Measurements from ENCODE around the gene KIF18B. TPM values are rescaled to one million over a fixed set of nuclear protein-coding genes. Genes with fewer than 3 reads are reported as not detected.

Gene KIF18B
- total RNA-seq, 3 donors from 2014 or later (not counting 1 experiment from before 2014, with no cell fraction given), result 0.53 to 1.3 (median 1.1) TPM

DNA sequence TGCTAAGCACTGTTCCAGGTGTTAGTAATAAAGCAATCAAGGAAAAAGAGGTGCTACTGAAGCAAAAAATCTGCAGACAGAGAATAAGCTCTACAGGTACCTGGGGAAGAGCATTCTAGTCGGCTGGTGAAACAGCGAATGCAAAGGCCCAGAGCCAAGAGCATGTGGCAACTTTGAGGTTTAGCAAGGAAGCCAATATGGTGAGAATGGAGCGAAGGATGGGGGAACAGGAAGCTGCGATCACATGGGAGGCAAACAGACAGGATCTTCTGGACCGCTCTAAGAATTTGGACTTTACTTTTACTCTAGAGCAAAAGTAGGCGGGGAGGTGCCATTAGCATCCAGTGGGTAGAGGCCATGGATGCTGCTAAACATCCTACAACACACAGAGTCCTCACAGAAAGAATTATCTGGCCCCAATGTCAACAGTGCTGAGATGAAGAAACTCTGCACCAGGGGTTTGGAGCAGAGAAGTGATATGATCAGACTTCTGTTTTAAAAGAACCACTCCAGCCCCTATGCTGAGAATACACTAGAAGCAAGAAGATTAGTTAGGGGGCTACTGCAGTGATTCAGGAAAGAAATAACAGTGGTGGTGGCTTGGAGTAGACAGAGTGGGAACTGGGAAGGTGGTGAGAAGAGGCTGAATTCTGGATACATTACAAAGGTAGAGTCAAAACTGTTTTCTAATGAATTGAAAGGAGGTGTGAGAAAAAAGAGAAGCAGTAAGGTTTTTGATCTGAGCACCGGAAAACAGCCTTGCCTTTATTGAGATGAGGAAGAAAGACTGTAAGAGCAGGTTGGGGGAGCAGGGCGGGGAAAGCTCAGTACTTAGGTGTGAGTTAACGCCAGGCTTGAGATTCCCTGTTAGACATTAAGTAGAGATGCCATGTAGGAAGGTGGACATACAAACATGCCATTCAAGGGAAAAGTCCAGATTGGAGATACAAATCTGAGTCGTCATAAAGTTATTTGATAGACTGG, 59.3 kb downstream of the KIF18B start:
- Histone ChIP-seq H3K27ac (ENCODE audit: low read length) (peak overlapping the region; percentile 21), H3K9me3 (ENCODE audit: control insufficient read depth, insufficient read depth, low read length) (no peaks in the 10 kb centered on the region), H3K36me3 (ENCODE audit: control insufficient read depth, insufficient read depth, low read length) (peaks cover 48% of the 10 kb centered on the region), H3K4me3 (ENCODE audit: low read length) (no peak overlapping the region), H3K4me1 (ENCODE audit: control insufficient read depth, insufficient read depth, low read length) (peaks cover 23% of the 10 kb centered on the region), H3K27me3 (ENCODE audit: control insufficient read depth, insufficient read depth, low read length) (no peaks in the 10 kb centered on the region)
- H3K36me3 Mint-ChIP-seq, result peaks cover 14% of the 10 kb centered on the region
- WGBS (ENCODE audit: insufficient coverage), result 26% methylated on average over 10 of the region's 10 CpGs
- ATAC-seq (peak in 2 of 3 donors; percentile 73 to 84), DNase-seq (peak in 1 of 2 donors; percentile 47)
- intact Hi-C loops (cut with micrococcal nuclease), result no loop called here
- no peaks in the 10 kb centered on the region for H3K9me3 Mint-ChIP-seq
- no peaks in the 10 kb centered on the region for H3K27me3 Mint-ChIP-seq (ENCODE audit: low read depth in 2 of 2)
- no peak overlapping the region for H3K4me3 Mint-ChIP-seq
- H3K4me1 Mint-ChIP-seq, result peaks cover 0 to 5% of the 10 kb centered on the region in 2 donors
- TF ChIP-seq, protein P1, sequence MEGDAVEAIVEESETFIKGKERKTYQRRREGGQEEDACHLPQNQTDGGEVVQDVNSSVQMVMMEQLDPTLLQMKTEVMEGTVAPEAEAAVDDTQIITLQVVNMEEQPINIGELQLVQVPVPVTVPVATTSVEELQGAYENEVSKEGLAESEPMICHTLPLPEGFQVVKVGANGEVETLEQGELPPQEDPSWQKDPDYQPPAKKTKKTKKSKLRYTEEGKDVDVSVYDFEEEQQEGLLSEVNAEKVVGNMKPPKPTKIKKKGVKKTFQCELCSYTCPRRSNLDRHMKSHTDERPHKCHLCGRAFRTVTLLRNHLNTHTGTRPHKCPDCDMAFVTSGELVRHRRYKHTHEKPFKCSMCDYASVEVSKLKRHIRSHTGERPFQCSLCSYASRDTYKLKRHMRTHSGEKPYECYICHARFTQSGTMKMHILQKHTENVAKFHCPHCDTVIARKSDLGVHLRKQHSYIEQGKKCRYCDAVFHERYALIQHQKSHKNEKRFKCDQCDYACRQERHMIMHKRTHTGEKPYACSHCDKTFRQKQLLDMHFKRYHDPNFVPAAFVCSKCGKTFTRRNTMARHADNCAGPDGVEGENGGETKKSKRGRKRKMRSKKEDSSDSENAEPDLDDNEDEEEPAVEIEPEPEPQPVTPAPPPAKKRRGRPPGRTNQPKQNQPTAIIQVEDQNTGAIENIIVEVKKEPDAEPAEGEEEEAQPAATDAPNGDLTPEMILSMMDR (IDR thresholded peaks at IDR 0.05), result no peak
- H3K27ac Mint-ChIP-seq, result no peak overlapping the region

DNA sequence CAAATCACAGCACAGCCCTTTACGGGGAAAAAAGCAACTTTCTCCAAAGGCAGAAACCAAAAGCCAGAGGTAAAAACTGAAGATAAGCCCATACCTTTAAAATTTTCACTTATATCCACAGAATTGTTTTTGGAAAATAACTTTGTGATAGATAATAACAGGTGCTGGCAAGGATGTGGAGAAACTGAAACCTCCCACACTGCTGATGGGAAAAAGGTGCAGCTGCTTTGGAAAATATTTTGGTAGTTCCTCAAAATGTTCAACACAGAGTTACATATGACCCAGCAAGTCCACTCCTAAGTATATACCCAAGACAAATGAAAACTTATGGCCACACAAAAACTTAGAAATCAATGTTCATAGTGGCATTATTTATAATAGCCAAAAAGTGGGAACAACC, 60.6 kb downstream of the KIF18B start:
- H3K4me1 Mint-ChIP-seq, result peaks cover 5 to 6% of the 10 kb centered on the region in 2 donors
- peaks cover 23% of the 10 kb centered on the region for H3K4me1 ChIP-seq (ENCODE audit: control insufficient read depth, insufficient read depth, low read length)
- no peak overlapping the region for H3K4me3 Mint-ChIP-seq
- intact Hi-C loops (cut with micrococcal nuclease), result no loop called here
- no peaks in the 10 kb centered on the region for H3K9me3 Mint-ChIP-seq
- peaks cover 51% of the 10 kb centered on the region for H3K36me3 ChIP-seq (ENCODE audit: control insufficient read depth, insufficient read depth, low read length)
- TF ChIP-seq, protein P1 (IDR thresholded peaks at IDR 0.05), result no peak
- H3K27ac Mint-ChIP-seq, result no peak overlapping the region
- DNase-seq, result no peak
- WGBS (ENCODE audit: insufficient coverage), result 100% methylated on average over 1 of the region's 1 CpG
- no peak overlapping the region for H3K4me3 ChIP-seq (ENCODE audit: low read length)
- H3K27me3 Mint-ChIP-seq (ENCODE audit: low read depth in 2 of 2), result no peaks in the 10 kb centered on the region
- no peak for ATAC-seq
- no peaks in the 10 kb centered on the region for H3K27me3 ChIP-seq (ENCODE audit: control insufficient read depth, insufficient read depth, low read length)
- H3K27ac ChIP-seq (ENCODE audit: low read length), result no peak overlapping the region
- H3K36me3 Mint-ChIP-seq, result peaks cover 25% of the 10 kb centered on the region
- H3K9me3 ChIP-seq (ENCODE audit: control insufficient read depth, insufficient read depth, low read length), result no peaks in the 10 kb centered on the region

DNA sequence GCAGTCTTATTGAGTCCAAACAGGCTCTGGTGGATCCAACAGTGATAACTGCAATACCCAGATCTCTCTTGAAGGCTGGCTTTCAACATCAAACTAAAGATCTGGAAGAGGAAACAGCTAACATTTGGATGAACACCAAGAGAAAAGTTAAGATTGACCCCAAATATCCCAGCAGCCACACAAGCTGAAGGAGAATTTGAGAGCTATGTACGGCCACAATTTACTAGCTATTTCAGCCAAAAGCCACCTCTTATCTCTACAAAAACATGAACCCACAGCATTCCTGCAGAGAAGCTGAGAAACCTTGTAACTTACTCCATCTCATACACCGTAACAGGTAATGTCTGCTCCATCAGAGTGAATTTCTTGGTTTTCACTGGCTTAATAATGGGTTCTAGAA, 62.6 kb downstream of the KIF18B start:
- TF ChIP-seq, protein P1 (IDR thresholded peaks at IDR 0.05), result no peak
- Mint-ChIP-seq H3K27ac (no peak overlapping the region), H3K4me3 (no peak overlapping the region), H3K27me3 (ENCODE audit: low read depth in 2 of 2) (no peaks in the 10 kb centered on the region), H3K36me3 (peaks cover 32% of the 10 kb centered on the region), H3K4me1 (peaks cover 0 to 6% of the 10 kb centered on the region in 2 donors), H3K9me3 (no peaks in the 10 kb centered on the region)
- Histone ChIP-seq H3K27ac (ENCODE audit: low read length) (no peak overlapping the region), H3K9me3 (ENCODE audit: control insufficient read depth, insufficient read depth, low read length) (no peaks in the 10 kb centered on the region), H3K4me1 (ENCODE audit: control insufficient read depth, insufficient read depth, low read length) (peaks cover 23% of the 10 kb centered on the region), H3K27me3 (ENCODE audit: control insufficient read depth, insufficient read depth, low read length) (no peaks in the 10 kb centered on the region), H3K4me3 (ENCODE audit: low read length) (no peak overlapping the region), H3K36me3 (ENCODE audit: control insufficient read depth, insufficient read depth, low read length) (peaks cover 66% of the 10 kb centered on the region)
- 94% methylated on average over 1 of the region's 2 CpGs for WGBS (ENCODE audit: insufficient coverage)
- no peak for ATAC-seq
- intact Hi-C loops (cut with micrococcal nuclease), result no loop called here
- no peak for DNase-seq

All from natural killer cell (primary cell).